Erythroblast (primary cell): ENCODE measurements around the gene EPB41L2.

ENCODE experiments used
- GATA1 ChIP-seq: IDR thresholded peaks from 2 replicates; pipeline ENCODE4 v1.6.1; 2011; ENCODE audit warnings: low read depth, mild to moderate bottlenecking, control low read depth, low read length, moderate library complexity
- POLR2A ChIP-seq: IDR thresholded peaks from 2 replicates; pipeline ENCODE4 v1.6.1; 2011; ENCODE audit warnings: mild to moderate bottlenecking, low read length

GRCh38 chr6:130923350-130923749, 139.7 kb downstream of the EPB41L2 start:
- TF ChIP-seq POLR2A (no peak), GATA1 (no peak)
